Mesothelial cell of epicardium (in vitro differentiated cells): Measurements from ENCODE around the gene BCOR. TPM values are rescaled to one million over a fixed set of nuclear protein-coding genes. Genes with fewer than 3 reads are reported as not detected.
A peak's percentile ranks its signal among the peaks of the same experiment; 100 is the strongest.

ENCODE experiments used
- DNase-seq, 2 experiments: peaks; one replicate each; pipeline ENCODE4 v3.0.0; 2021; ENCODE audit warnings: low spot score in 2 of 2; ENCODE audit not compliant: unreplicated experiment in 2 of 2
- H3K27ac Mint-ChIP-seq: 2 replicates; pipeline ENCODE4 v1.8.0; 2021; ENCODE audit warnings: mixed read lengths
- H3K27me3 Mint-ChIP-seq: 2 replicates; pipeline ENCODE4 v1.8.0; 2021; ENCODE audit warnings: low read depth, mixed read lengths
- H3K36me3 Mint-ChIP-seq: 2 replicates; pipeline ENCODE4 v1.8.0; 2021; ENCODE audit warnings: mixed read lengths
- H3K4me1 Mint-ChIP-seq: 2 replicates; pipeline ENCODE4 v1.8.0; 2021; ENCODE audit warnings: mixed read lengths
- H3K4me3 Mint-ChIP-seq: 2 replicates; pipeline ENCODE4 v1.8.0; 2021; ENCODE audit warnings: mild to moderate bottlenecking, moderate library complexity, mixed read lengths
- H3K9me3 Mint-ChIP-seq: 2 replicates; pipeline ENCODE4 v1.8.0; 2021; ENCODE audit warnings: mixed read lengths
- CTCF ChIP-seq: fragments of 200-600 bp; sonication (generic); IDR thresholded peaks from one replicate; pipeline ENCODE4 v1.5.0; 2021; ENCODE audit warnings: antibody characterized with exemption; ENCODE audit not compliant: unreplicated experiment
- total RNA-seq: library from RNA; stranded (reverse); gene quantifications from 3 replicates; pipeline ENCODE4 v1.2.1, GENCODE V29; 2021

BCOR gene
- total RNA-seq, 1 donor from 2014 or later, result 52.3 TPM

- H3K27me3 Mint-ChIP-seq, result no peaks in the 10 kb centered on the region
- no peaks in the 10 kb centered on the region for H3K36me3 Mint-ChIP-seq
- H3K4me3 Mint-ChIP-seq, result peak overlapping the region; percentile 72
- TF ChIP-seq CTCF, result no peak
- H3K9me3 Mint-ChIP-seq, result peaks cover 5% of the 10 kb centered on the region
- peak overlapping the region; percentile 90 for H3K27ac Mint-ChIP-seq
- peaks cover 23% of the 10 kb centered on the region for H3K4me1 Mint-ChIP-seq
- DNase-seq, result no peak
These were observed 9.8 kb upstream of the BCOR start for GRCh38 chrX:40107291-40108161.

DNA sequence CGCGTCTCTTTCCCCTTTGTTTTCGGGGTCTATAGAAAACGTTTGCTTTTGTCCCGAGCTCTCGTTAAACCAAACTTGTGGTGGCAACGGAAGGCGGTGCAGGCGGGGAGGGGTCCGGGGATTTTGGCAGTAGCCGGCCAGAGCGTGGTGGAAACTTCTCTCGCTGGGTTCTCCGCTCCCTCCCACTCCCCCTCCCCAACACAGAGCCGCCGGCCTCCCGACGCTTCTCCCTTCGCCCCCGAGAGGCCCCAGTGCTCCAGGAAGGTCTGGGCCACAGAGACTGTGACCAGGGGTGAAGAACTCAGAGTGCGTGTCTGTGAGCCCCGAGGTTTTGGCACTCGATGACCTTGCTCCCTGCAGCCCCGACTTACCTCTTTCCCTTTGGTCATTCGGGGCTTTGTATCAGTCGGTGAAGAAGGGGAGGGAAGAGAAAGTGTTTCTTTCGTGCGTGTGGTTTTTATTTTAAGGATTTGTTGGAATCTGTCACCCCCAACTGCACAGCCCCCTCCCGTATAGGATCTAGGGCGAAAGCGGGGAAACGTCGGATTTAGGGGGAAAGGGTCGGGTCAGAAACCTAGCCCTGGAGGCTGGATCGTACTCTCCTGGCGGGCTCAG, 9.0 kb upstream of the BCOR start:
- no peaks in the 10 kb centered on the region for H3K27me3 Mint-ChIP-seq
- no peaks in the 10 kb centered on the region for H3K9me3 Mint-ChIP-seq
- peak overlapping the region; percentile 72 for H3K4me3 Mint-ChIP-seq
- H3K4me1 Mint-ChIP-seq, result peaks cover 21% of the 10 kb centered on the region
- H3K27ac Mint-ChIP-seq, result peak overlapping the region; percentile 90
- DNase-seq, result no peak
- no peaks in the 10 kb centered on the region for H3K36me3 Mint-ChIP-seq
- no peak for TF ChIP-seq CTCF

GRCh38 chrX:40105835-40106675, 8.3 kb upstream of the BCOR start:
- peaks cover 22% of the 10 kb centered on the region for H3K4me1 Mint-ChIP-seq
- H3K4me3 Mint-ChIP-seq, result peak overlapping the region; percentile 72
- H3K36me3 Mint-ChIP-seq, result no peaks in the 10 kb centered on the region
- H3K27ac Mint-ChIP-seq, result peak overlapping the region; percentile 90
- no peaks in the 10 kb centered on the region for H3K9me3 Mint-ChIP-seq
- no peak for TF ChIP-seq CTCF
- peak in 1 of 2 experiments; percentile 67 for DNase-seq
- no peaks in the 10 kb centered on the region for H3K27me3 Mint-ChIP-seq

DNA sequence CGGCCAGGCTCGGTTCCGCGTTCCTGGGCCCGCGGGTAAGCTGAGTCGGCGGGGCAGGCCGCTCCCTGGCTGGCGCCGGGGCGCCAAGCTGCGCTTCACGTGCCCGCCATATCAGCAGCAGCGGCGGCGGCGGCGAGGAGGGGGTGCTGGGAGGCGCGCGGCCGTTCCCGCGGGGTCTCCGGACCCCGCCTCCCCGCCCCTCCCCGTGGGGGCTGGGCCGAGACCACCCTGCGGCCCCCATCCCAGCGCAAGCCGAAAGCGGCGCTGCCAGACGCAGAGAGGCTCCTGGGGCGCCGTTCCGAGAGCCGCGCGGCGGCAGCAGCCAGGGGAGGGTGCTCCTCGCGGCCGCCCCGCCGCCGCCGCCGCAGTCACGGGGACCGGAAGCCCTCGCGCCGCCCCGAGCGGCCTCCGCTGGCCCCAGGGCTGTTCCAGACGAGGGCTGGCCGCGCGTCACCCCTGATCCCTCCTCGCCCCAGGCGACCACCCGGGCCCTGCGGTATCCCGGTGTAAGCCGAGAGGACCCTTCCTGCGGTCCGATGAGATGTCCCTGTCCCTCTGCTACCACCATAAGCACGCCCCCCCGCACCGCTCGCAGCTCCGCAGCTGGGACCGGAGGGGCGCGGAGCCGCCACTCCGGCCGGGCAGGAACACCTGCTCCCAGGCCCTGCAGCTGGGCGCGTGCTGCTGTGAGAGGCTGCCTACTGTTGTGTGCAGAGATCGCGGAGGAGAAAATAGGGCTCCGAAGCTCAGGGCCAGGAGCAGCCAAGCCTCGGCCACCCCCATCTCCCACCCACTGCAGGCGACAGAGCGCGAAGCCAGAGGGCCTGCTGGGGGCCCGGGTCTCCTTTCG, 7.5 kb upstream of the BCOR start:
- TF ChIP-seq CTCF, result no peak
- Mint-ChIP-seq H3K4me1 (peaks cover 27% of the 10 kb centered on the region), H3K9me3 (no peaks in the 10 kb centered on the region), H3K4me3 (peak overlapping the region; percentile 66), H3K27ac (peak overlapping the region; percentile 67), H3K27me3 (no peaks in the 10 kb centered on the region), H3K36me3 (no peaks in the 10 kb centered on the region)
- no peak for DNase-seq

DNA sequence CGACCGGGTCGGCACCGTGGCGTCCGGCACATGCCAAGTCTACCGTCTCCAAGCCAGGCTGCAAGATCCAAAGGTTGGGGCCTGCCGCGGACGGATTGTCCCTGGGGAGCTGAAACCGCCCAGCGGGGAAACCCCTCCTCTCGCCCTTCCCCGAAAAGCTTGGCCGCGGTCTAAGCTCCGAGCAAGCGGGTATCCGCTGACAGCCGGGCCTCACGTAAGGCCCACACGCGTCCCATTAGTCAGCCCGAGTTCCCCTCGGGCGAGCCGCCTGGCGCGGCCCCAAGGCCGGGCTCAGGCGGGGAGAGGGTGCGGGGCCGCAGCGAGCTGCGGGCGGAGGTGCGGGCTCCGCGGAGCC, 6.8 kb upstream of the BCOR start:
- no peak for TF ChIP-seq CTCF
- H3K27ac Mint-ChIP-seq, result peak overlapping the region; percentile 12

More for the DNA sequence above, 6.8 kb upstream of the BCOR start:
- peak overlapping the region; percentile 57 for H3K4me3 Mint-ChIP-seq
- H3K27me3 Mint-ChIP-seq, result no peaks in the 10 kb centered on the region
- no peak for DNase-seq
- no peaks in the 10 kb centered on the region for H3K36me3 Mint-ChIP-seq
- no peaks in the 10 kb centered on the region for H3K9me3 Mint-ChIP-seq
- peaks cover 31% of the 10 kb centered on the region for H3K4me1 Mint-ChIP-seq
